Uterus (tissue), 2 donors: ENCODE data around the gene YIF1A.

Source experiments
- POLR2A ChIP-seq, 2 donors: fragments of 450-650 bp; IDR thresholded peaks; one replicate each; pipeline ENCODE4 v1.6.1; 2016; ENCODE audit warnings: antibody characterized with exemption in 2 of 2, mild to moderate bottlenecking in 1 of 2, moderate library complexity in 1 of 2
- TF ChIP-seq, protein P1 (sequence below), 4 experiments: fragments of 200-600 bp in 2 of 4; fragments of 450-650 bp in 2 of 4; sonication (generic) in 2 of 4; IDR thresholded peaks; one replicate each; pipeline ENCODE4 v1.5.1; 2016 to 2019; ENCODE audit warnings: antibody characterized with exemption in 4 of 4, mild to moderate bottlenecking in 2 of 4, moderate library complexity in 1 of 4

DNA sequence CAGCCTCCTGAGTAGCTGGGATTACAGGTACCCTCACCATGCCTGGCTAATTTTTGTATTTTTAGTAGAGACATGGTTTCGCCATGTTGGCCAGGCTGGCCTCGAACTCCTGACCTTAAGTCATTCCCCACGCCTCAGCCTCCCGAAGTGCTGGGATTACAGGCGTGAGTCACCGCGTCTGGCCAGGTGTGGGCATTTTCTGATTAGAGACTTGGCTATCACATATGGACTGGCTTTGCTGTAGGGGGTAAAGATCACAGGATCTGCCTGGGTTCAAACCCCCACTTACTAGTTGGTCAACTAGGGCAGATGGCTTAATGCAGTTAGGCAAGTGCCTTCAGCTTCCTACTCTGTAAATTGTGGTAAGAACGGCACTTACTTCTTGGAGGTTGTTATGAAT is 21.4 kb upstream of the YIF1A start:
- TF ChIP-seq, protein P1, sequence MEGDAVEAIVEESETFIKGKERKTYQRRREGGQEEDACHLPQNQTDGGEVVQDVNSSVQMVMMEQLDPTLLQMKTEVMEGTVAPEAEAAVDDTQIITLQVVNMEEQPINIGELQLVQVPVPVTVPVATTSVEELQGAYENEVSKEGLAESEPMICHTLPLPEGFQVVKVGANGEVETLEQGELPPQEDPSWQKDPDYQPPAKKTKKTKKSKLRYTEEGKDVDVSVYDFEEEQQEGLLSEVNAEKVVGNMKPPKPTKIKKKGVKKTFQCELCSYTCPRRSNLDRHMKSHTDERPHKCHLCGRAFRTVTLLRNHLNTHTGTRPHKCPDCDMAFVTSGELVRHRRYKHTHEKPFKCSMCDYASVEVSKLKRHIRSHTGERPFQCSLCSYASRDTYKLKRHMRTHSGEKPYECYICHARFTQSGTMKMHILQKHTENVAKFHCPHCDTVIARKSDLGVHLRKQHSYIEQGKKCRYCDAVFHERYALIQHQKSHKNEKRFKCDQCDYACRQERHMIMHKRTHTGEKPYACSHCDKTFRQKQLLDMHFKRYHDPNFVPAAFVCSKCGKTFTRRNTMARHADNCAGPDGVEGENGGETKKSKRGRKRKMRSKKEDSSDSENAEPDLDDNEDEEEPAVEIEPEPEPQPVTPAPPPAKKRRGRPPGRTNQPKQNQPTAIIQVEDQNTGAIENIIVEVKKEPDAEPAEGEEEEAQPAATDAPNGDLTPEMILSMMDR (IDR thresholded peaks at IDR 0.05) = no peak
- TF ChIP-seq POLR2A (IDR thresholded peaks at IDR 0.05) = no peak
